ENCODE data around the gene RAB3D. TPM values are rescaled to one million over a fixed set of nuclear protein-coding genes. Genes with fewer than 3 reads are reported as not detected.

Gene RAB3D
- total RNA-seq, 2 experiments from 2014 or later, result 1.2 to 2.2 TPM

DNA sequence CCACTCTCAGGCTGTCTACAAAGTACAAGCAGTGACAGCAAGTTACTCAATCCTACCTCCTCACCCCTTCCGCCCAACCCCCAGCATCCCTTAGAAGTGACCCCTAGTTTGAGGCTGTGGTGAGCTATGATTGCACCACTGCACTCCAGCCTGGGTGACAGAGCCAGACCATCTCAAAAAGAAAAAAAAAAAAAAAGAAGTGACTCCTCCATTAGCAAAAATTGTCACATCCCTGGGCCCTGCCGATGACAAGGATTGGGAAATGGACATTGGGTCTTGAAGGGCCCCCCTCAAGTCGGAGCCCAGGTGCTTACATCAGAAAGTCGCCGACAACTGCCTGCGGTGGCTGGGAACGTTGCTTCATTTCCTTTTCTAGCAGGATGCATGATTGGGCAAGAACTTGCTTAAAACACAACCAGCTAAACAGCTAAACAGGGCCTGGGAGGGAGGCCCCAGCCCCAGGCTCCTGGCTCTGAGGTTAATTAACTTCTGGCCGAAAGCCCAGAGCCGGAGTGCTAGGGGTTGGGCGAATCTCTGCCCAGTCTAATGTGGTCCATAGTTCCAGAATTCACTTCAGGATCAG lies 15.3 kb downstream of the RAB3D start:
- TF ChIP-seq, protein P1, sequence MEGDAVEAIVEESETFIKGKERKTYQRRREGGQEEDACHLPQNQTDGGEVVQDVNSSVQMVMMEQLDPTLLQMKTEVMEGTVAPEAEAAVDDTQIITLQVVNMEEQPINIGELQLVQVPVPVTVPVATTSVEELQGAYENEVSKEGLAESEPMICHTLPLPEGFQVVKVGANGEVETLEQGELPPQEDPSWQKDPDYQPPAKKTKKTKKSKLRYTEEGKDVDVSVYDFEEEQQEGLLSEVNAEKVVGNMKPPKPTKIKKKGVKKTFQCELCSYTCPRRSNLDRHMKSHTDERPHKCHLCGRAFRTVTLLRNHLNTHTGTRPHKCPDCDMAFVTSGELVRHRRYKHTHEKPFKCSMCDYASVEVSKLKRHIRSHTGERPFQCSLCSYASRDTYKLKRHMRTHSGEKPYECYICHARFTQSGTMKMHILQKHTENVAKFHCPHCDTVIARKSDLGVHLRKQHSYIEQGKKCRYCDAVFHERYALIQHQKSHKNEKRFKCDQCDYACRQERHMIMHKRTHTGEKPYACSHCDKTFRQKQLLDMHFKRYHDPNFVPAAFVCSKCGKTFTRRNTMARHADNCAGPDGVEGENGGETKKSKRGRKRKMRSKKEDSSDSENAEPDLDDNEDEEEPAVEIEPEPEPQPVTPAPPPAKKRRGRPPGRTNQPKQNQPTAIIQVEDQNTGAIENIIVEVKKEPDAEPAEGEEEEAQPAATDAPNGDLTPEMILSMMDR (IDR thresholded peaks at IDR 0.05), result no peak
- Histone ChIP-seq H3K27me3 (ENCODE audit: control insufficient read depth in 1 of 2, insufficient read depth in 2 of 2, low read length in 2 of 2) (peaks cover 0 to 2% of the 10 kb centered on the region in 2 experiments), H3K4me1 (ENCODE audit: insufficient read depth, low read length) (peaks cover 18% of the 10 kb centered on the region), H3K36me3 (ENCODE audit: insufficient read depth, low read length) (no peaks in the 10 kb centered on the region), H3K9me3 (ENCODE audit: control insufficient read depth in 1 of 2, insufficient read depth in 1 of 2, low read length in 2 of 2) (no peaks in the 10 kb centered on the region), H3K4me3 (ENCODE audit: low read length) (no peak overlapping the region), H3K27ac (ENCODE audit: low read depth in 1 of 2, low read length in 2 of 2) (no peak overlapping the region)
- ChIA-PET POLR2A (interaction anchor here (0.7 to 2.3 kb wide), 2 partner anchors 15 to 57 kb away, joined by 3 to 8 read pairs; partner anchors contain the start of gene RAB3D), CTCF (no interaction called here)
- intact Hi-C loops (cut with DNase I, micrococcal nuclease), result no loop called here
- no peaks in the 10 kb centered on the region for H3K9me3 Mint-ChIP-seq
- peak; percentile 54 for ATAC-seq (ENCODE audit: poor library complexity)
- peaks cover 5% of the 10 kb centered on the region for H3K27me3 Mint-ChIP-seq
- H3K36me3 Mint-ChIP-seq (ENCODE audit: low read depth), result peaks cover 4% of the 10 kb centered on the region
- H3K4me1 Mint-ChIP-seq (ENCODE audit: low read depth), result peaks cover 13% of the 10 kb centered on the region
- H3K27ac Mint-ChIP-seq, result no peak overlapping the region
- no peak overlapping the region for H3K4me3 Mint-ChIP-seq
- DNase-seq, result peak in 7 of 14 experiments; percentile 7 to 71 (median 40)

DNA sequence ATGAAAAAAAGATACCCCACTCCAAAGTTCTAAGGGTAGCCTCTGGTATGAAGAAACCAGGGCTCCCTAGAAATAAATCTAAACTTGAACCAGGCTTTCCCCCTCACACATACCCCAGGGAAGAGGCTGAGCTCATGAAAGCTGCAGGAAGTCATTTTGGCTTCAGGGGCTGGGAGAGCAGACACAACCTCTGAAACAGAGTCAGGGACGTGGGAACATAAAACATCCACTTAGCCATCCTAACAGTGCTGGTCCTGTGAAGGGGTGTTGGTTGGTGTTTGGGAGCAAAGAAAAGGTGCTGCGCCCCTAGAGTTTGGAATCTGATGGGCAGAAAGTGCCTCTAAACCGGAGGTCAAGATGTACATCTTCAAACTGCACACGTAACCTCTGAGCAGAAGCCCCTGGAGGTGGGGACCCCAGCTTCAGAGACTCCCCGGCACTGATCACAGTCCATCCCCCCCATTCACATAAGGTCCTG lies 15.8 kb downstream of the RAB3D start:
- H3K9me3 ChIP-seq (ENCODE audit: control insufficient read depth in 1 of 2, insufficient read depth in 1 of 2, low read length in 2 of 2), result no peaks in the 10 kb centered on the region
- ATAC-seq (ENCODE audit: poor library complexity), result peak; percentile 14
- H3K9me3 Mint-ChIP-seq, result no peaks in the 10 kb centered on the region
- H3K27me3 Mint-ChIP-seq, result peaks cover 9% of the 10 kb centered on the region
- POLR2A ChIA-PET, result interaction anchor here (0.7 to 2.3 kb wide), 2 partner anchors 16 to 58 kb away, joined by 3 to 8 read pairs; partner anchors contain the start of gene RAB3D
- TF ChIP-seq, protein P1 (IDR thresholded peaks at IDR 0.05), result no peak
- H3K36me3 Mint-ChIP-seq (ENCODE audit: low read depth), result peaks cover 4% of the 10 kb centered on the region
- H3K4me1 ChIP-seq (ENCODE audit: insufficient read depth, low read length), result peaks cover 18% of the 10 kb centered on the region
- peaks cover 13% of the 10 kb centered on the region for H3K4me1 Mint-ChIP-seq (ENCODE audit: low read depth)
- H3K4me3 Mint-ChIP-seq, result no peak overlapping the region
- no peaks in the 10 kb centered on the region for H3K36me3 ChIP-seq (ENCODE audit: insufficient read depth, low read length)
- no peak overlapping the region for H3K4me3 ChIP-seq (ENCODE audit: low read length)
- no peak for DNase-seq
- no peak overlapping the region for H3K27ac Mint-ChIP-seq
- CTCF ChIA-PET, result interaction anchor here (0.7 kb wide), 1 partner anchor 57 kb away, joined by 3 read pairs; no protein-coding TSS in a partner anchor
- peaks cover 0 to 2% of the 10 kb centered on the region in 2 experiments for H3K27me3 ChIP-seq (ENCODE audit: control insufficient read depth in 1 of 2, insufficient read depth in 2 of 2, low read length in 2 of 2)
- H3K27ac ChIP-seq (ENCODE audit: low read depth in 1 of 2, low read length in 2 of 2), result no peak overlapping the region
- intact Hi-C loops (cut with DNase I, micrococcal nuclease), result no loop called here

DNA sequence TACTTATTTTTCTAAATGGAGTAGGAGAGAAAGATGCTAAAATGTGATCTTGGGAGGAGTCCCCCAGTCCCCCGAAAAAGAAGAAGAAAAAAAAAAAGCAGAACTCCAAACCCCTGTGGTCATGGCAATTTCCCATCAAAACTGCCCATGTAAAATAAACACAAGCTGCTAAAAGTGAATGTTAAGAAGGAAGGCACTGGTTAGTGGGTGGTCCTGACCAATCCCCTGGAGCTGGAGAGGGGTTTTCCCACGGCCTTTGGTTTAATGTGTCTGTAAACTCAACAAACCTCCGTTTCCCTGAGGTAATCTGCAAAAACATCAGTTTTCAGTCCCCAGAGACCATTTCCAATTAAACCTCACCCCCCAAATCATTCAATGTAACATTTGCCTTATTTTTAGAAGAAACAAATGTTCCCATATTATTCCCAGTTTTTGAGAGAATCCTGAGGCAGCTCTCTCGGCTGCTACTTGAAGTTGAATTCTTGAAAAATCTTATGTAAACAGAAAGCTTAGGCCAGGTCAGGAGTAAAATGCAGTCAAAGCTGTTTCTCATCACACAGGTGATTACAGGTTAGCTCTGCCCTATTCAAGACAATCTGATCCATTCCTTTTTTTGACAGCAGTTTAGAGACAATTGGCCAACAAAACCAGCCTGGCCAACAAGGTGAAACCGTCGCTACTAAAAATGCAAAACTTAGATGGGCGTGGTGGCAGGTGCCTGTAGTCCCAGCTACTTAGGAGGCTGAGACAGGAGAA lies 17.0 kb downstream of the RAB3D start:
- intact Hi-C loops (cut with DNase I, micrococcal nuclease), result no loop called here
- DNase-seq (no peak), ATAC-seq (ENCODE audit: poor library complexity) (no peak)
- Histone ChIP-seq H3K27me3 (ENCODE audit: control insufficient read depth in 1 of 2, insufficient read depth in 2 of 2, low read length in 2 of 2) (peaks cover 0 to 2% of the 10 kb centered on the region in 2 experiments), H3K4me1 (ENCODE audit: insufficient read depth, low read length) (peaks cover 18% of the 10 kb centered on the region), H3K27ac (ENCODE audit: low read depth in 1 of 2, low read length in 2 of 2) (no peak overlapping the region), H3K9me3 (ENCODE audit: control insufficient read depth in 1 of 2, insufficient read depth in 1 of 2, low read length in 2 of 2) (no peaks in the 10 kb centered on the region), H3K4me3 (ENCODE audit: low read length) (no peak overlapping the region), H3K36me3 (ENCODE audit: insufficient read depth, low read length) (no peaks in the 10 kb centered on the region)
- Mint-ChIP-seq H3K36me3 (ENCODE audit: low read depth) (peaks cover 4% of the 10 kb centered on the region), H3K4me3 (no peak overlapping the region), H3K4me1 (ENCODE audit: low read depth) (peaks cover 13% of the 10 kb centered on the region), H3K27me3 (peaks cover 10% of the 10 kb centered on the region), H3K9me3 (no peaks in the 10 kb centered on the region), H3K27ac (no peak overlapping the region)
- ChIA-PET POLR2A (interaction anchor here (2.3 kb wide), 1 partner anchor 17 kb away, joined by 8 read pairs; the partner anchor contains the start of gene RAB3D), CTCF (interaction anchor here (0.7 kb wide), 1 partner anchor 58 kb away, joined by 3 read pairs; no protein-coding TSS in a partner anchor)
- TF ChIP-seq, protein P1 (IDR thresholded peaks at IDR 0.05), result no peak
